HG03439 (cell line): Measurements from ENCODE around the gene DERL3.
"Not testable (repeated sequence)": the region's sequence is repeated elsewhere in the genome, so short reads cannot be mapped to it uniquely, and the experiment has no call there.

Experiments
- ATAC-seq: cut with Tn5 transposase; IDR thresholded peaks from one replicate; pipeline ENCODE4 v1.9.1; 2021; ENCODE audit warnings: mild to moderate bottlenecking, moderate library complexity; ENCODE audit not compliant: unreplicated experiment

The DERL3 gene

DNA sequence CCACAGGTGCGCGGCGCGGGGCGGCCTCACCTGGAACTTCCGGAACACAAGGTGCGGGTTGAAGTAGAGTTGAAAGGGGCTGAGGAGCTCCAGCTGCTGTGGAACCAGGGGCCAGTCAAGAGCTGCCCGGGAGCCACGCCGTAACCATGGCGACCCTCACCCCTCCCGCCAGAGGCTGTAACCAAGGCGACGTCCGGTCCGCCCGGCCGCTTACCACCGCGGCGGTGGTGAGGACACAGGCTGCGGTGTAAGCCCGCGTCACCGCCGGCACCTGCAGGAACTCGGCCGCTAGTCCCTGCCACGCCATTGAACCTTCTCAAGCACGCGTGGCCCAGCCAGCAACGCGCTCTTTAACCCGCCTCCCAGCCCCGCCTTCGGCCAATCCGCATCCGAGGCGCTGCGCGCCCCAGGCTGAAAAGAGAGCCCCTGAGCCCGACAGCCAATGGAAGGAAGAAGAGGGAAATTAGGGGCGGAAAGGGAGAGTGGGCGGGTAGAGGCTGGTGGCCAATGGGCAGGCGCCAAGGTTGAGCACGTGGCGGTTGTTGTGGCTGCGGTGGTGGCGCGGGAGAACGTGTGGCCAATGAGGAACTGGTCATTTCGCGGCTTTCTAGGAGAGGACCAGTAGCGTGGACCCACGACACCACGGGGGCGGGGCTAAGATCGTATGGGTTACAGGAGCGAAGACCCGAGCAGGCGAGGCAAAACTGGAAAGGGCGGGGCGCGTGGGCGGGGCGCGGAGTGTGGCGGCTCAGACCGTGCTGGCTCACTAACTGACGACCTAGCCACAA is at the start of gene DERL3:
DERL3 (minus strand) TSS at position 326 of the 788 bp plus-strand sequence; CDS start at position 307, 19 bp downstream.
- peak; percentile 78 for ATAC-seq

DNA sequence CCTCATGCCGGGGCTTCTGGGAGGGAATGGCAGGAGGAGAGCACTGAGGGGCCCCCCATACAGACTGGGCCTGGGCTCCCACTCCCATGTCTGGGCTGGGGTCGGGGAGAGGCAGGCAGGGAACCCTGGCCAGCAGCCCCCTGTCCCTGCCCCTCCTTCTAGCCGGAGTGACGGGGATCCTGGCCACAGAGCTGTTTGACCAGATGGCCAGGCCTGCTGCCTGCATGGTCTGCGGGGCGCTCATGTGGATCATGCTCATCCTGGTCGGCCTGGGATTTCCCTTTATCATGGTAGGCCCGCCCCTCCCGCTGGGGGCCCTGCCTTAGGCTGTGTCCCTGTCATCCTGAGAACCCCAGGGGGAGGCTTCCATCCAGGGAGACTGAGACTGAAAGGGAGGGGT is 45.3 kb upstream of the DERL3 start:
- ATAC-seq, result no peak

DNA sequence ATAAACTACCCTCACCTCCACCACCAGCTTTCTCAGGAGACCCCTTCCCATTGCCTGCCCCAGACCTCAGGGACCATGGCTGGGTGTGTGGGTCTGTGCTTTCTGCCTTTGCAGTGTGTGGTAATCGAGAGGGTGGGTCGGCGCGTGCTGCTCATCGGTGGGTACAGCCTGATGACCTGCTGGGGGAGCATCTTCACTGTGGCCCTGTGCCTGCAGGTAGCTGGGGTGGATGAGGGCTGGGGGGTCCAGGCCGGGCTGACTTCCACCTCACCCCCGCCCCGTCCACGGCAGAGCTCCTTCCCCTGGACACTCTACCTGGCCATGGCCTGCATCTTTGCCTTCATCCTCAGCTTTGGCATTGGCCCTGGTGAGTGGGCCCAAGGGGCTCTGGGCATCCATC is 44.9 kb upstream of the DERL3 start:
- no peak for ATAC-seq

DNA sequence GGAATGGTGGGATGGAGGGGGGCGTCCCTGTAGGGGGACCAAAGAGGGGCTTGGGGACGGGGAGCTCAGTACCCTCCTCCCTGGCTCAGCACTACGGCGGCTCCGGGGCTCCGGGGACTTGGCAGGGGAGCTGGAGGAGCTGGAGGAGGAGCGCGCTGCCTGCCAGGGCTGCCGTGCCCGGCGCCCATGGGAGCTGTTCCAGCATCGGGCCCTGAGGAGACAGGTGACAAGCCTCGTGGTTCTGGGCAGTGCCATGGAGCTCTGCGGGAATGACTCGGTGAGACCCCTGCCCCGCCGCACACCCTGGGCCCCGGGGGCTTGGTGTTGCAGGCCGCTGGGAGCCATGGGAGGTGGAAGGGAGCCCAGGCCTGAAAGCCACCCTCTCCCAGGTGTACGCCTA is 43.6 kb upstream of the DERL3 start:
- no peak for ATAC-seq

DNA sequence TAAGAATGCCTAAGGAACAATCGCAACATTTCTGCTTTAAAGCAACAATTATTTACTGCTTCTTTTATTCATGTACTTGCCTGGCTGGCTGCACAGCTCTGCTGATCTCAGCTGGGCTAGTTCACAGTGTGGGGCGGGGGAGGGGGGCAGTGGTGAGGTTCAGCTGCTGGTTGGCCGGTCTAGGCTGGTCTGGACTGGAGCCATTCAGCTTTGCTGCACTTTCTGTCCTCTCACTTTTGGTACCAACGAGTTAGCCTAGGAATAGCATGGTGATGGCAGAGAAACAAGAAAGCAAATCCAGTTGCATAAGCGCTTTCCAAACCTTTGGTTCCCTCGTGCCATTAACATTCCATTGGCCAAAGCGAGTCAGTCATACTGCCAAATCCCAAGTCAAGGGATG is 39.4 kb upstream of the DERL3 start:
- no peak for ATAC-seq

DNA sequence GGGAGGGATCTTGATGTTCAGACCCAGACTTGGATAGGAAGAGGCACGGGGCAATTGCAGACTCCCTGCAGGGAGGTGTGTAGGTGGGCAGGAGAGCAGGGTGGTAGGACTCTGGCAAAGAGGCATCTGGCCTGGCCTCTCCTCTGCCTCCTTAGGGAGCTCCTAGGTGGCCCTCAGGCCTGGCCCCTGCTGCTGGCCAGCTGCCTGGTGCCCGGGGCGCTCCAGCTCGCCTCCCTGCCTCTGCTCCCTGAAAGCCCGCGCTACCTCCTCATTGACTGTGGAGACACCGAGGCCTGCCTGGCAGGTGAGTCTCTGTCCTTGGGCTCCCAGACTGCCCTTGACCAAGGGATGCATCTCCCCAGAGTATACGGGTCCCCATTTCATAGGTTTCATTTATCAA is 38.8 kb upstream of the DERL3 start:
- no peak for ATAC-seq

DNA sequence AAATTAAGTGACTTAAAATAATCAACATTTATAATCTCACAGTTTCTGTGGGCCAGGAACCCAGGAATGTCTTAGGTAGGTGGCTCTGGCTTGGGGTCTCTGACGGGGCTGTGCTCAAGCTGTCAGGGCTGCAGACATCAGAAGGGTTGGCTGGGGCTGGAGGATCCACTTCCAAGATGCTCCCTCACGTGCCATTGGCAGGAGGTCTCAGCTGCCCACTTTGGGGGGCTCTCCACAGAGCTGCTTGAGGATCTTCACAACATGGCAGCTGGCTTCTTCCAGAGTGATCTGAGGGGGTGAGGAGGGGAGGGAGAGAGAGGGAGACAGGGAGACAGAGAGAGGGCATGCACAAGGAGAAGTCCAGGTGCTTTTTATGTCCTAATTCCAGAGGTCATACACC is 37.0 kb upstream of the DERL3 start:
- ATAC-seq, result no peak

DNA sequence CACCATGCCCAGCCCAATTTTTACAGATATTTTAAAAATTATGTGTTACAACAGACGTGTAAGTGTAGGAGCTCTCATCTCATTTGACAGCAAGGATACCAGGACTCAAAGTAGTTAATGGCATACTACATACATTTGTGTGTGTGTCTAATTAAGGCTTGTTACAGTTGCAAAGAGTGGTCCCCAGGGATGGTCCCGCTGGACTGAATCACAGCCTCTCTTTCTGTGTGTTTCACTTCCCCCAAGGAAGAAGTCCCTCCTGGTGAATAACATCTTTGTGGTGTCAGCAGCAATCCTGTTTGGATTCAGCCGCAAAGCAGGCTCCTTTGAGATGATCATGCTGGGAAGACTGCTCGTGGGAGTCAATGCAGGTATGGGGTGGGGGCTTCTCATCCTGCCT is 36.1 kb upstream of the DERL3 start:
- no peak for ATAC-seq

DNA sequence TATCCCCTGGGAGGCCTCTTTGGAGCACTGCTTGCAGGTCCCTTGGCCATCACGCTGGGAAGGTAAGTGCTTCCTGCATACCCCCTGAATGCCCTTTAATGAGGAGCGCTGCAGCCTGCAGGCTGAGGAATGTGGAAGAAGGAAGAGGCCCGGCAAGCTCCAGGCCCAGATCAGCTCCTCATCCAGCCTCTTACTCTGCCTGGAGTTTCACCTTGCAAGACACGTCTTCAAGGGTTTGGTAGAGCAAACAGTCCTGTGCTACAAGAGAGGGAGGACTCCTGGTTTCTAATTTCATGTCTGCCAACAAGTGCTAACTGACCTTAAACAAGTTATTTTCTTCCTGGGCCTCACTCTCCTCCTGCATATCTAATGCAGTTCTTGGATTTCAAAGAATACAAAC is 29.8 kb upstream of the DERL3 start:
- no peak for ATAC-seq

DNA sequence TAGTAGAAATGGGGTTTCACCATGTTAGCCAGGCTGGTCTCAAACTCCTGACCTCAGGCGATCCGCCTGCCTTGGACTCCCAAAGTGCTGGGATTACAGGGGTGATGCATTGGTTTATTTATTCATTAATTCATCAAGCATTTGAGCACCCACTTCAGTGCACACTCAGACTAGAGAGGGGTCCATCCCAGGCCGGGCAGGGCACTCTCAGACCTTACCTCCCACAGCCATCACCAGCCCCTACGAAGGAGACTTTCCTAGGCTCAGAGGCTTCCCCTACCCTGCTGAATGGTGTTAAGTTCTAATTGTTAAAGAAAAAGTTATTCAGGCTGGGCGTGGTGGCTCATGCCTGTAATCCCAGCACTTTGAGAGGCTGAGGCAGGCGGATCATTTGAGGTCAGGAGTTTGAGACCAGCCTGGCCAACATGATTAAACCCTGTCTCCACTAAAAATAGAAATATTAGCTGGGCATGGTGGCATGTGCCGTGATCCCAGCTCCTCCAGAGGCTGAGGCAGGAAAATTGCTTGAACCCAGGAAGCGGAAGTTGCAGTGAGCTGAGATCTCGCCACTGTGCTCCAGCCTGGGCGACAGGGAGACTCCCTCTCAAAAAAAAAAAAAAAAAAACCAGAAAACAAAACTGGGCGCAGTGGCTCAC is 25.8 kb upstream of the DERL3 start:
- ATAC-seq, result not testable (repeated sequence)

DNA sequence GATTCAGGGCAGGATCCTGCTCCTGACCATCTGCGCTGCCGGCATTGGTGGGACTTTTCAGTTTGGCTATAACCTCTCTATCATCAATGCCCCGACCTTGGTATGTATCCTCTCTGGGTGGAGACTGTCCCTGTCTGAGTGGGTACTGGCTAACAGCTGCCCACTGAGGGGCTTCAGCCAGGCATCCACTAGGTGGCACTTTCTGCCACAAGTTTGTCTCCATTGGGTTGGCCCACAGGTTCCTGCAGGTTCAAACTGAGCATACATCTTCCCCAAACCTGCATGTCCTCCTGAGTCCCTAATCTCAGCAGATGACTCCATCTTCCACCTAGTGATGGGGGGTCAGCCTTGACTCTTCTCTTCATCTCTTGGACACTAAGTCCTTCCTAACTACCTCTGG is 23.3 kb upstream of the DERL3 start:
- ATAC-seq, result no peak

DNA sequence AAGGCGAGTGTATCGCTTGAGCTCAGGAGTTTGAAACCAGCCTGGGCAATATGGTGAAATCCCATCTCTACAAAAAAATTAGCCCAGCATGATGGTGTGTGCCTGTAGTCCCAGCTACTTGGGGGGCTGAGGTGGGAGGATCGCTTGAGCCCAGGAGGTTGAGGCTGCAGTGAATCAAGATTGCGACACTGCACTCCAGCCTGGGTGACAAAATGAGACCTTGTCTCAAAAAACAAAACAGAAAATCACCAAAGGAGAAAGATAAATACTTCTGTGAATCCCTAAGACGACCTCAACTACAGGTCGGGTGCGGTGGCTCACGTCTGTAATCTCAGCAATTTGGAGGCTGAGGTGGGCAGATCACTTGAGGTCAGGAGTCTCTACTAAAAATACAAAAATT is 21.4 kb upstream of the DERL3 start:
- ATAC-seq, result not testable (repeated sequence)

DNA sequence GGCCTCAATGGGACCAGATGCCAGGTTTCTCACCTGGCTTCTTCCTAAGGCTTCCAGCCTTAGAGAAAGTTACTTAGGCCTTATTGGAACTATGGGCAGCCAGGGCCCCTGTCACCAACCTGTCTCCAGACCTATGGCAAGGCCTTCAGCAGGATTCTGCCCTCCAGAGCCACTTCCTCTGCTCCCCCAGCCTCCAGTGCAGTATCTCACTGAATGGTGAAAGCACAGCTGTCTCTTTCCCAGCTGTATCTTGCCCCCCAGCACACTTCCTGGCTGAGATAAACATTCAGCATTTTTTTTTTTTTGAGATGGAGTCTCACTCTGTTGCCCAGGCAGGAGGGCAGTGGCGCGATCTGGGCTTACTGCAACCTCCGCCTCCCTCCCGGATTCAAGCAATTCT is 20.4 kb upstream of the DERL3 start:
- no peak for ATAC-seq

DNA sequence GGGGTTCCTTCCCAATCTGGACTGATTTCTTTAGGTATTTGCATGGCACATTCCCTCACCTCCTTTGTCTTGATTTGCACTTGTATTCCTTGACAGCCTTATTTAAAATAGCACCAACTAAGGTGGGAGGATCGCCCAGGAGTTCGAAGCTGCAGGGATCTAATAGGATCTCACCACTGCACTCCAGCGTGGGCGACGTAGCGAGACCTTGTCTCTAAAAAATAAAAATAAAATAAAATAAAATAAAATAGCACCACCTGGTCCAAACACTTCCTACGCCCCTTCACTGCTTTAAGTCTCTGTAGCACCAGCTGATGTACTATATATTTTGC is 19.6 kb upstream of the DERL3 start:
- ATAC-seq, result no peak

DNA sequence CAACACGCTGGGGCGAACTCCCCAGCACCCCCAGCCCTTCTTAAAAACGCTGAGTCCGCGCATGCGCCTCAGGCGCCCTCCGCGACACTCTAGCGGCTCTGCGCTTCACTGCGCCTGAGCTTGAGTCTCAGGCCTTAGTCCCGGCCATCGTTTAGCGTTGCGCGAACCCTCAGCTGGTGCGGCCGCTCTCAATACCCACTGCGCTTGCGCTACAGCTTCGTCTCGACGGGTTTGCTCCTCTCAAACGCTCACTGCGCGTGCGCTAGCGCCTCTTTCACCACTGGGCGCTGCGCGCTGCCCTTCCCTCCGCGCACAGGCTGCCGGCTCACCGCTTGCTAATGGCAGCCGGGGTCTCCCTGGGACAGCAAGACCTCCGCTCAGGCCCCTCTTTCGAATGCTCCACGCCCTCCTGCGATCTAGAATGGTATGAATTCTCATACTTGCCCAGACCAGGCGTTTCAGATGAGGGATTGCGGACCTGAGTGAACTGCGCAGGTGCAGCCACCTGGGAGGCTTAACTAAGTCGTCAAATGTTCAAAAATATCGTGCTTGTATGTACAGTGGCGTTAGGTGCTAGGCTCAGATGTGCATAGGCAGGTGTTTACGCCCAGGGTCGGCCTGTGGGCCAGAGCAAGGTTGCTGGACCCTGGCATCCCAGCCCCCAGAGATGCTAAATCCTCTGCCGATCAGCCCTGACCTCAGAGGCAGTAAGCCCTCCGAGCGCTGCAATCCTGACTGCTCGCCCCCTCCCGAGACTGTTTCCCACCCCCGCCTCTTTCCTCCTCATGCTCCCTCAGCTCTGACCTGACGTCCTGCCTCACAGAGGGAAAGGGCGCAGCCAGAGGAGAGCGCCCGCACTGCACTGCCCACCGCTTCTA is 19.0 kb upstream of the DERL3 start, which contains the start of gene SLC2A11:
SLC2A11 (plus strand) TSS at position 270 of the 878 bp plus-strand sequence; CDS start at position 395, 125 bp downstream.
- peak; percentile 95 for ATAC-seq

DNA sequence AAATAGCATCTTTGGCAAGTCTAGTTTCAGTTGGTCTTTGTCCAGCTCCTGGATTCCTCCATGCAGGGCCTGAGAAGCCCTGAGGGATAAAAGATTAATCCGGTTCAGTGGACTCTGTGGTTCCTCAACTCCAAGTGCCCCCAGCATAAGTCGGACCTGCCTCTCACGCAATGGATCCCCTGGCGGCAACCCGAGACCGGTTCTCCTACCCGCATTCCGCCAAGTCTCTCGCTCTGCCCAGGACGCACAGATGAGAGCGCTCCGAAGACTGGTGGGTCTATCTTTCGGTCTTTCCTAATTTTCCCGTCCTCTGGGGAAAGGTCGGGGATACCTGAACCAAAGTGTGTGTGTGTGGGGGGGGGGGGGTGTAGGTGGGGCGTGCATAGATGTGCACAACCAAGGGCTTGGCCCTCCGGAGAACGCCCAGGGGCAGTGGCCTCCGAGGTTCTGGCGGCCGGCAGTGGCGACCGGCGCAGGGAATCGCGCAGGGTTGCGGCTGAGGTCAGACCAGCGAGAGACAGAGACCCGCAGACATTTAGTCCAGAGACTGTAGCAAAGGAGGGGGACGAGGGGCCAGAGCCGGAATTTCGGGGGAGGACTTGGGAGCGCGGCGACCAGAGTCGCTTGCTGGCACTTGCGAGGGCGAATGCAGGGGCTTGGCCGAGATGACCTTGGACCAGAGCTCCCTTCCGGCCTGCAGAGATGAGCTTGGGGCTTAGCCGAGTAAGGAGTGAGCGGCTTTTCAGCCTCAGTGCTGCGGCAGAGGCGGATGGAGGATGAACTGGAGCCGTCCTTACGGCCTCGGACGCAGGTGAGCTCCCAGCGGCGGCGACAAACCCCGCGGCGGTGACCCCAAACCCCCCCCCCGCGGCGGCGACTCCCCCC is 18.2 kb upstream of the DERL3 start:
- ATAC-seq, result peak; percentile 49

DNA sequence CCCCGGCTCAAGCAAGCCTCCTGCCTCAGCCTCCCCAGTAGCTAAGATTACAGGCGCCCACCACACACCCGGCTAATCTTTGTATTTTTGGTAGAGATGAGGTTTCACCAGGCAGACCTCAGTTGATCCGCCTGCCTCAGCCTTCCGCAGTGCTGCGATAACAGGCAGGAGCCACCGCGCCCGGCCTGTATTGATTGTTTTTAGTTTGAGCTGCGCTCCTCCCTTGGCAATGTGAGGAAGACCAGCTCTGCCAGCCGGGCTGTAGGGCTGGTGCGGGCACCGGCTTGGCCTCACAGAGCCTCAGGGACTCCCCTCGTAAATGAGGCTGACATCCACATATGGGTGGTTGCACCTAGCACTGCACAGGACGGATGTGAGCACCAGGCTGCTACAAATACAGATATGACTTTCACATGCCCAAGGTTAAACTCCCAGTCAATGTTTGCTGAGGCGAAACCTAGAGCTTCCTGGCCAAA is 11.4 kb upstream of the DERL3 start:
- no peak for ATAC-seq

DNA sequence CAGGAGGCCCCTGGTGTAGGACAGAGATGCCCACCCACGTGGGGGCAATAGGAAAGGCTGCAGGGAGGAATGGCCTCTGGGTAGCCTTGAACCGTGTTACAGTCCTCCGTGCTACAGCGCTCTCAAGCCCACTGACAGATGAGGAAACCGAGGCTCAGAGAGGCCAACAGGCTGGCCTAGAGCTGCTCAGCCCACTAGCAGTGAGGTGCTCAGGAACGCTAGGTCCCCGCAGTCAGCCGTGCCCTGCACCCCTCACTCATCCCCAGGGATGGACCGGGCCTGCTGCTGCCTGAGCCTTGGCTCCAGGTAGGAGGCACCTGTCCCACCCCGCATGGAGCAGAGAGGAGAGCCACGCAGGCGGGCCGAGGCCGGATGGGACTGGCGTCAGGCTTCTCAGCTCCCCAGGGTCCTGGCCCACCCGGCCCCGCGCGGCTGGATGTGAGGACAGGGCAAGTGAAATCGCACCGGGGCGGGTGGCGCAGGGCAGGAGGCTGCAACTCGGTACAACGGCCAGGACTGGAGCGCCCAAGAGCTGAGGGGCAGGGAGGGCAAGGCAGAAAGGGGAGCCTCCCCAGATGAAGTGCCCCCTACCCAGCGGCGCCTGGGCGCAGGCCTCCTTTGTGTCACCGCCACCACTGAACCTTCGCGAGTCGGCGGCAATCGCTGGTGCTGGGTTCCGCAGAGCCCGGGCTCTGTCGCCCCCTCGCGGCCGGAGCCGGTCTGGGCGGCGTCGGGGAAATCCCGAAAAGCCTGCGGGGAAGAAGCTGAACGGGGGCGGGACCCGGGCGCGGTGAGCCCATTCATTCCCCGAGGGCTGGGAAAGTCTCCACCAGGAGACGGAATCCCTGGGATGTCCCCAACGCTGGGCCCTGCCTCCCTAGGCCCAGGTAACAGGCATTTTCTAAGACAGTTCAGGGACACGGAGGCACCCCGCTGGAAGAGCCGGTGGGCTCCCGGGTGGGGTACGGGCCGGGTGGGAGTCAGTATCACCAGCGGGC is 10.5 kb upstream of the DERL3 start:
- ATAC-seq, result no peak
